Stimulated activated CD8-positive, alpha-beta memory T cell treated with anti-CD3 and anti-CD28 coated beads, Interleukin-4, amount 100 ng/mL, for 4 hours (primary cell): ENCODE measurements around the gene TEK.

Experiments
- DNase-seq, 2 donors: peaks; one replicate each; pipeline ENCODE4 v3.0.0-alpha.2; 2020; ENCODE audit warnings: low read depth in 2 of 2, low spot score in 1 of 2

Gene TEK

GRCh38 chr9:27176971-27177370, 67.9 kb downstream of the TEK start:
- DNase-seq = no peak

DNA sequence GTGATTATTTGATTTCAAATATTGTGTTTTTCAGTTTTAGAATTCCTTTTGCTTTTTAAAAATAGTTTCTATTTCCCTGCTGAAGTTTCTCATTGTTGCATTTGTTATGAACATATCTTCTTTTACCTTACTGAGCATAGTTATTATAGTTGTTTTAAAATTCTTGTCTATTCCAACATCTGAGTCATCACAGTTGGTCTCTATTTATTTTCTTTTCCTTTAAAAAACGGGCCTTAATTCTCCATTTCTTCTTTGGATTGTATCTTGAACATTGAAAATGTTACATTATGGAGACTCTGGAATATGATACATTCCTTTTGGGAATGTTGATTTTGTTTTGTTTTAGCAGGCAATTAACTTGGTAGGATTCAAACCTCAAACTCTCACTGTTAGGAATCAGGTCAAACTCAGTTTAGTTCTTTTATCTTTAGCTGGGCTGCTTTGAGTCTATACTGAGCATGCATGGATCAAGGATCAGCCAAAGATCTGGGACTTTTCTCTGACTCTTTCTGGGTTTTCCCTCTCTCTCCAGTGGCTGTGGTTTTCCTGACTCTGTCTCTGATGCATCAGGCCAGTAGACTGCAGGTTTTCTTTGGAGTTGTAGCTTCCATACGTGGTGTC, 70.3 kb downstream of the TEK start:
- no peak for DNase-seq

GRCh38 chr9:27181381-27181780, 72.4 kb downstream of the TEK start:
- no peak for DNase-seq

- no peak for DNase-seq
Measured at GRCh38 chr9:27182421-27182820, 73.4 kb downstream of the TEK start.

DNA sequence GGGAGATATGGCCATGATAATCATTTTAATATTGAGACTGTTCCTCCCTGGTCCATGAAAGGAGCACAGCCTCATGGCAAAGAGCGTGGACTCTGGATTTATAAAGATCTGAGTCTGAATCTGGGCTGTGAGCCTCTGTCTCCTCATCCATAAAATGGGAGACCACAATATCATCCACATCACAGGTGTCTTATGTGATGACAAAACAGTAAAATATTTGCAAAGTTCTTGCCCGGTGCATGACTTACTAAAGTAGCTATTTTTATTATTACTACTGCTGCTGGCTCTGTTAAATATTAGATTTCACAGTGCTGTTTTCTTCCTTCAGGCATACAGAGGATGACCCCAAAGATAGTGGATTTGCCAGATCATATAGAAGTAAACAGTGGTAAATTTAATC, 74.1 kb downstream of the TEK start:
- no peak for DNase-seq

DNA sequence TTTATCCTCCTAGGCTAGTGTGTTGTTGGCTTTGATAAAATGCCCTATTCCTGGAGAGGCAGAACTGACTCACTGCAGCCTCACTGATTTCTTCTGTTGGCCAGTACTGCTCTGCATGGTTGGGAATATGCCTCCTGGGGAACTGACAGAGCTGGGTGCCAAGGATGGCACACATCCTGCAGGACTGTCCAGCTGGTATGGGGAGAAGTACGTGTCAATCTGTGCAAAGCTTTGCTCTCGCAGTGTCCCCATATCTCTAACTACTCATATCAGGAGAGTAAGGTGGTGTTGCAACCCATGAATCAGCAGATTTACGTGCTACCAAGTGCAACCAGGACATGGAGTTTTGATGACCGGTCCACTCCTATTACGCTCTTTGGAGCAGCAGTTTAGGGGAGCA, 74.7 kb downstream of the TEK start:
- DNase-seq = no peak

- DNase-seq = no peak
Measured at GRCh38 chr9:27184556-27185351, 75.7 kb downstream of the TEK start.

DNA sequence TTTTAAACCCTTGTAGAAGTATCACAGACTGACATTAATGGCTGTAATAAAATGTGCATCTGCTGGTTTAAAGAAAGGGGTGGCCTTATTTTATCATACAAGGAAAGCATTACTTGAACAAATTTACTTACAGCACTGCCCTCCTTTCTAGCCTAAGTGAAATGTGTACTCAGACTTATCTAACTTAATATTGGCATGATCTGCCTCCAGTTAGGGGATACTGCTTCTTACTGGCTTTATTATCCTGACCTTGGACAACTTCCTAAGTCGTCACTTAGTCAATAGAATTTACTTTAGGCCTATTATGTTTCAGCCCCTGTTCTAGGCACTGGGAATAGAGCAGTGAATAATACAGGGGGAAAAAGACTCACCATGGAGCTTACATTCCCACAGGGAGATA, 79.4 kb downstream of the TEK start:
- DNase-seq = no peak

GRCh38 chr9:27189426-27189825, 80.4 kb downstream of the TEK start:
- DNase-seq = no peak

- DNase-seq = no peak
Measured at GRCh38 chr9:27192291-27192960, 83.4 kb downstream of the TEK start.

GRCh38 chr9:27193886-27194285, 84.9 kb downstream of the TEK start:
- no peak for DNase-seq

GRCh38 chr9:27194401-27195091, 85.5 kb downstream of the TEK start:
- no peak for DNase-seq

DNA sequence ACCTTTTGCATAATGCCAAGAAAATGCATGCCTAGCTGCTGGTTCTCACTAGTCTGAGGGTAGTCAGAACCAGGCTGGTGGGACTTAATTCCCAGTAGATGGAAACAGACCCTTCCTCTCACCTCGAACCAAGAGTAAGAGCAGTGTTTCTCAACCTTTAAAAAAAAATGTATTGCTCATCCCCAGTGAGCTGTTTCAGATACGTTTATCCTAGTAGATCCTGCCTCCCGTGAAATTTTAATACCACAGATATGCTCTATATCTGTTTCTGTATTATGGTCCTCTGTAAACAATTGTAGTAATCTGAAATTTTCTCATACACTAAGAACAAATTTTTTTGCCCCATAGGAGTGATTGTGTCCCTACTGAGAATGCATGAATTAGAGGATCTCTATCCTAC, 86.2 kb downstream of the TEK start:
- no peak for DNase-seq

DNA sequence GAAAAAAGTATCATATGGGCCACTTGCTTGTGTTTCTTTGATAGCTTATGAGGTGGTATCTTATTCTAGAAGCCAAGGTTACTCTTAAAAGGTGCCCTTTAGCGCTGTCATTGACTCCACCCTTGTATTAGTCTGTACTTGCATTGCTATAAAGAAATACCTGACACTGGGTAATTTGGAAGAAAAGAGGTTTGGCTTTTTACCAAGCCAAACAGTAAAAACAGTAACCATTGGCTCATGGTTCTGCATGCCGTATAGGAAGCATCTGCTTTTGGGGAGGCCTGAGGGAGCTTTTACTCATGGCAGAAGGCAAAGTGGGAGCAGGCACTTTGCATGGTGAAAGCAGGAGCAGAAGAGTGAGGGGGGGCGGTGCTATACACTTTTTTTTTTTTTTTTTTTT, 87.4 kb downstream of the TEK start:
- no peak for DNase-seq

GRCh38 chr9:27198190-27198589, 89.2 kb downstream of the TEK start:
- no peak for DNase-seq

- DNase-seq = no peak
Measured at GRCh38 chr9:27202056-27202455, 93.0 kb downstream of the TEK start.

DNA sequence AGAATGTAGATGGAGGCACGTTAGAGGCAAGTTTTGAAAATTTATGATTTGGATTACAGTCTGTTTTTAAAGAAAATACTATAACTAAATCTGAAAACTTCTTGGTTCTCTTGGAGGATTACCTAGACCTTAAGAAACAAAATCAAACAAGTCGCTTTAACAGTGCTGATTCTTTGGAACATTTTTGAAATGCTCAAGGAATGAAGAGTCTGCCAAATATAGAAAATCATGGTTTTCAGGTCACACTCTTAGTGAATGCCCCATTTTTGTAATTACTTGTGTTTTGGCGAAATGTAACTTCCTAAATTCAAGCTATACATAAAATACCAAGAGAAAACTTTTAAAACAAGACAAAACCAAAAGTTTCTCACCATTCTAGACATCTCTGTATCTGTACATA, 94.8 kb downstream of the TEK start:
- no peak for DNase-seq

- no peak for DNase-seq
Measured at GRCh38 chr9:27204578-27204977, 95.6 kb downstream of the TEK start.

DNA sequence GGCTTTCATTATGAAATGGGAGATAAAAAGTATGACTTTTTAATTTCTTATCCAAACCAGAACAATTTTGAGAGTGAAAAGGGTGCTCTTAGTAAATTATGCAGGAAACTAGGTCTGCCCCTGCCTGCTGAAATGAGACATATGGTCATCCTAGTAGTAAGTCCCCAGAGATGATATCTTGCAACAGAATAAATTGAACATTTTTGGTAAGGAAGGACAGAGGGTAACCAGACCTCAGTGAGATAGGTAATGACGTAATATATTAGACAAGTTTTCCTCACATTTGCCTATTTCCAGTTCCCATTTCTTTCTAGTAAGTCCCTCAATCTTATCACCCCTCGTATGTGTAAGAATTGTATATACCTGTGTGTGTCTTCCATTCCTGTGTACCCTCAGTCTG, 96.2 kb downstream of the TEK start:
- no peak for DNase-seq

GRCh38 chr9:27206041-27206440, 97.0 kb downstream of the TEK start:
- no peak for DNase-seq

DNA sequence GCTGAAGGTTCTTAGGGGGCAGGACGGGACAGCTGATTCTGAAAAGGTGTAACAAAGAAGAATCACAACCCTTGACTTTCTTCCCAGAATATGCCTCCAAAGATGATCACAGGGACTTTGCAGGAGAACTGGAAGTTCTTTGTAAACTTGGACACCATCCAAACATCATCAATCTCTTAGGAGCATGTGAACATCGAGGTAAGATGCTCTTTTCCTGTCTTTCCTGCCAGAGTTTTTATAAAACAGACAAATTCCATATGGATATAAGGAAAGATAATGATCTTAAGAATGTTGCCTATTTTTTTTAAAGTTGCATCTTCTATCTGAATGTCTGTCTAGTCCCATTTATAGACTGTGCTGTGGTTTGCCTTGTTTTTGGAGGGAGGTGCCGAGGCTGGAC, 100.0 kb downstream of the TEK start:
- DNase-seq = no peak

DNA sequence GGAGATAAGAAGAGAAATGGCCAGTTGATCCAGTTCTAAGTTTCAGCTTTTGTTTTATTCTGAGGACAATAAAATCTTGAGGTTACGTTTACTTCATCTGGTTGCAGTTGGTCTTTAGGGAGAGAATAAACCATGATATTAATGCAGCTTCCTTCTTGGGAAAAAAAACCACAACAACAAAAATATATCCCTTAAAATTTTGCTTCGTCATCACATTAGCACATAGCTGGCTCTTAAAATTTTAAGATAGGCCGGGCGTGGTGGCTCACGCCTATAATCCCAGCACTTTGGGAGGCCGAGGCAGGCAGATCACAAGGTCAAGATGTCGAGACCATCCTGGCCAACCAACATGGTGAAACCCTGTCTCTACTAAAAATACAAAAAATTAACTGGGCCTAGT, 101.6 kb downstream of the TEK start:
- no peak for DNase-seq
